ENCODE measurements around the gene MMP21.

DNA sequence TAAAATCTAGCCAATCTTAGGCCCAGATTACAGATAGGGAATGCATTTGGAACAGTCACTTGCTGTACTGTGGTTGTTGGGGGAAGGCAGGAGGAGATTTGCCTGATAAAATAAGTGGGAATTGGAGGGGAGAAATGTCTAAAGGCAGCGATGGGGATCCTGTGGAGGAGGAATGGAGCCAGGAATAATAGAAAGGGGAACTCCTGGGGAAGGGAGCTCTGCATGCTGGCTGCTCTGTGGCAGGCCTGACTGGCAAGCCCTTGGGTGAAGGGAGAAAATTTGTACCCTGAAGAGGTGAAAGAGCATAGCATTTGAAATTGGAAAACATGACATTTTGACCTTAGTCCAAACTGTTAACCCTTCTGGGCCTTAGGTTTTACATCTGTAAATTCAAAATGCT, 13.7 kb downstream of the MMP21 start:
- TF ChIP-seq SPI1 (IDR thresholded peaks at IDR 0.05; ENCODE audit: low read depth, low read length) (no peak), POLR2AphosphoS5 (IDR thresholded peaks at IDR 0.05; ENCODE audit: low read depth, low read length) (no peak), POLR2A (IDR thresholded peaks at IDR 0.05; ENCODE audit: low read depth, low read length) (no peak)

All from GM12891 (cell line).